Keratinocyte (primary cell): ENCODE measurements around the gene TTBK1. TPM values are rescaled to one million over a fixed set of nuclear protein-coding genes. Genes with fewer than 3 reads are reported as not detected.

ENCODE experiments used
- DNase-seq: peaks from one replicate; pipeline ENCODE4 v3.0.0-alpha.2; 2011; ENCODE audit warnings: low read depth, missing footprints, low spot score
- FAIRE-seq: peaks from 2 replicates; lab custom pipeline; 2011; peaks lifted over from hg19 to GRCh38; lab: Jason Lieb, UNC
- H2AFZ ChIP-seq: 2 replicates; pipeline ENCODE4 v1.6.0; 2012; ENCODE audit warnings: low read length, control low read depth, inconsistent platforms; ENCODE audit not compliant: control insufficient read depth
- H3K27ac ChIP-seq: 2 replicates; pipeline ENCODE4 v1.5.1; 2011; ENCODE audit warnings: low read length; ENCODE audit not compliant: control insufficient read depth, insufficient read depth
- H3K27me3 ChIP-seq: 3 replicates; pipeline ENCODE4 v1.6.0; 2011; ENCODE audit warnings: low read length; ENCODE audit not compliant: control insufficient read depth, insufficient read depth; ENCODE audit errors: extremely low read depth
- H3K36me3 ChIP-seq, 2 experiments: 2 replicates in 1 of 2; 3 replicates in 1 of 2; pipeline ENCODE4 v1.5.1; 2011; ENCODE audit warnings: low read length in 2 of 2, mild to moderate bottlenecking in 1 of 2; ENCODE audit not compliant: control insufficient read depth in 2 of 2, insufficient read depth in 2 of 2; ENCODE audit errors: extremely low read depth in 1 of 2
- H3K4me1 ChIP-seq: 3 replicates; pipeline ENCODE4 v1.5.1; 2011; ENCODE audit warnings: low read length; ENCODE audit not compliant: control insufficient read depth, insufficient read depth; ENCODE audit errors: extremely low read depth
- H3K4me2 ChIP-seq: 3 replicates; pipeline ENCODE4 v1.6.0; 2011; ENCODE audit warnings: low read depth, low read length; ENCODE audit not compliant: control insufficient read depth, insufficient read depth; ENCODE audit errors: extremely low read depth
- H3K4me3 ChIP-seq, 3 experiments: fragments of 200-600 bp in 1 of 3; sonication (generic) in 1 of 3; 2 replicates in 2 of 3; 3 replicates in 1 of 3; pipeline ENCODE4 v1.5.1; 2011 to 2016; ENCODE audit warnings: low read length in 3 of 3, mild to moderate bottlenecking in 3 of 3, control low read depth in 2 of 3, inconsistent platforms in 1 of 3, low read depth in 1 of 3, mixed read lengths in 1 of 3, mixed run types in 1 of 3, moderate library complexity in 1 of 3; ENCODE audit not compliant: control insufficient read depth in 2 of 3, insufficient read depth in 2 of 3; ENCODE audit errors: extremely low read depth in 1 of 3
- H3K79me2 ChIP-seq: 2 replicates; pipeline ENCODE4 v1.6.0; 2012; ENCODE audit warnings: low read length; ENCODE audit not compliant: control insufficient read depth, insufficient read depth
- H3K9ac ChIP-seq: 3 replicates; pipeline ENCODE4 v1.6.0; 2011; ENCODE audit warnings: low read length; ENCODE audit not compliant: control insufficient read depth, insufficient read depth; ENCODE audit errors: extremely low read depth
- H3K9me1 ChIP-seq: 3 replicates; pipeline ENCODE4 v1.6.0; 2011; ENCODE audit warnings: low read length; ENCODE audit not compliant: control insufficient read depth, insufficient read depth; ENCODE audit errors: extremely low read depth
- H3K9me3 ChIP-seq: 2 replicates; pipeline ENCODE4 v1.5.1; 2012; ENCODE audit warnings: low read depth, low read length; ENCODE audit not compliant: control insufficient read depth
- H4K20me1 ChIP-seq: 3 replicates; pipeline ENCODE4 v1.6.0; 2011; ENCODE audit warnings: low read length; ENCODE audit not compliant: control insufficient read depth, insufficient read depth; ENCODE audit errors: extremely low read depth
- EZH2 ChIP-seq: IDR thresholded peaks from one replicate; pipeline ENCODE4 v1.6.1; 2012; ENCODE audit warnings: inconsistent platforms, mild to moderate bottlenecking, low read length, moderate library complexity
- dilution Hi-C: fragments of 300-500 bp; cut with MboI; formaldehyde crosslinking; loops from one replicate; pipeline ENCODE4 v1.7.0; 2020; ENCODE audit warnings: low sequenced_read_pairs; ENCODE audit not compliant: extremely low pct_ligation_motif_present
- polyA plus RNA-seq, 5 experiments: library from polyadenylated mRNA; depleted of rRNA in 3 of 5; stranded (reverse) in 3 of 5; stranded (forward) in 1 of 5; unstranded in 1 of 5; fragments of >200 nt; gene quantifications; 1 replicate in 1 of 5; 2 replicates in 3 of 5; 3 replicates in 1 of 5; pipeline versions ENCODE4 v1.2.1 to v1.2.3, GENCODE V29; 2011 to 2012; ENCODE audit warnings: missing spikeins in 2 of 5, low read depth in 1 of 5, low replicate concordance in 1 of 5
- TF ChIP-seq, protein P1 (sequence below), 3 experiments: IDR thresholded peaks in 1 of 3; conservative IDR thresholded peaks in 1 of 3; optimal IDR thresholded peaks in 1 of 3; 2 replicates in 2 of 3; 3 replicates in 1 of 3; pipeline versions ENCODE3 to v1.5.1; 2011; ENCODE audit warnings: low read length in 3 of 3, mild to moderate bottlenecking in 3 of 3, moderate library complexity in 2 of 3, control low read depth in 1 of 3, inconsistent platforms in 1 of 3; ENCODE audit not compliant: insufficient read depth in 2 of 3; ENCODE audit errors: extremely low read depth in 1 of 3

TTBK1 gene
- polyA plus RNA-seq, 1 donor (not counting 4 experiments of a cell fraction or from before 2014, with no cell fraction given), result not detected

DNA sequence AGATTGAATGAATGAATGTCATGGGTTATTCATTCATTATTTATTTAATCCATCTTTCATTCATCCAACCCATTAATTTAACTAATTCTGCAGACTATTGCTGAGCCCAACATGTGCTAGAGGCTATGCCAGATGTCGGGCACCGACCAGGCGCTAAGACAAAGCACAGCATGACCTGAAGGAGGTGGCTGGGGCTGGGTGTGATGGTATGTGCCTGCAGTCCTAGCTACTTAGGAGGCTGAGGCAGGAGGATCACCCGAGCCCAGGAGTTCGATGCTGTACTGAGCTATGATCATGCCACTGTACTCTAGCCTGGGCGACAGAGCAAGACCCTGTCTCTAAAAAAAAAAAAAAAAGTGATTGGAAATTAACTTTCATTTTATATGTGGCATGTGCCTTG lies 49.1 kb downstream of the TTBK1 start:
- H3K9me1 ChIP-seq, result no peaks in the 10 kb centered on the region
- no peak overlapping the region for H3K4me2 ChIP-seq
- no peak overlapping the region for H3K27ac ChIP-seq
- no peak for FAIRE-seq
- H3K4me3 ChIP-seq, result no peak overlapping the region
- no peaks in the 10 kb centered on the region for H3K79me2 ChIP-seq
- H3K9ac ChIP-seq, result no peak overlapping the region
- no peak overlapping the region for H2AFZ ChIP-seq
- H3K9me3 ChIP-seq, result no peaks in the 10 kb centered on the region
- H3K36me3 ChIP-seq, result no peaks in the 10 kb centered on the region
- dilution Hi-C loops, result no loop called here
- no peak for DNase-seq
- no peaks in the 10 kb centered on the region for H3K4me1 ChIP-seq
- TF ChIP-seq, protein P1, sequence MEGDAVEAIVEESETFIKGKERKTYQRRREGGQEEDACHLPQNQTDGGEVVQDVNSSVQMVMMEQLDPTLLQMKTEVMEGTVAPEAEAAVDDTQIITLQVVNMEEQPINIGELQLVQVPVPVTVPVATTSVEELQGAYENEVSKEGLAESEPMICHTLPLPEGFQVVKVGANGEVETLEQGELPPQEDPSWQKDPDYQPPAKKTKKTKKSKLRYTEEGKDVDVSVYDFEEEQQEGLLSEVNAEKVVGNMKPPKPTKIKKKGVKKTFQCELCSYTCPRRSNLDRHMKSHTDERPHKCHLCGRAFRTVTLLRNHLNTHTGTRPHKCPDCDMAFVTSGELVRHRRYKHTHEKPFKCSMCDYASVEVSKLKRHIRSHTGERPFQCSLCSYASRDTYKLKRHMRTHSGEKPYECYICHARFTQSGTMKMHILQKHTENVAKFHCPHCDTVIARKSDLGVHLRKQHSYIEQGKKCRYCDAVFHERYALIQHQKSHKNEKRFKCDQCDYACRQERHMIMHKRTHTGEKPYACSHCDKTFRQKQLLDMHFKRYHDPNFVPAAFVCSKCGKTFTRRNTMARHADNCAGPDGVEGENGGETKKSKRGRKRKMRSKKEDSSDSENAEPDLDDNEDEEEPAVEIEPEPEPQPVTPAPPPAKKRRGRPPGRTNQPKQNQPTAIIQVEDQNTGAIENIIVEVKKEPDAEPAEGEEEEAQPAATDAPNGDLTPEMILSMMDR (optimal IDR thresholded peaks at IDR 0.05 in 1 of 3, IDR thresholded peaks at IDR 0.05 in 1 of 3, conservative IDR thresholded peaks at IDR 0.05 in 1 of 3; ENCODE audit: extremely low read depth in 1 of 3, insufficient read depth in 2 of 3, low read length in 3 of 3), result no peak
- no peak for TF ChIP-seq EZH2
- H3K27me3 ChIP-seq, result peaks cover 12% of the 10 kb centered on the region
- H4K20me1 ChIP-seq, result no peaks in the 10 kb centered on the region

DNA sequence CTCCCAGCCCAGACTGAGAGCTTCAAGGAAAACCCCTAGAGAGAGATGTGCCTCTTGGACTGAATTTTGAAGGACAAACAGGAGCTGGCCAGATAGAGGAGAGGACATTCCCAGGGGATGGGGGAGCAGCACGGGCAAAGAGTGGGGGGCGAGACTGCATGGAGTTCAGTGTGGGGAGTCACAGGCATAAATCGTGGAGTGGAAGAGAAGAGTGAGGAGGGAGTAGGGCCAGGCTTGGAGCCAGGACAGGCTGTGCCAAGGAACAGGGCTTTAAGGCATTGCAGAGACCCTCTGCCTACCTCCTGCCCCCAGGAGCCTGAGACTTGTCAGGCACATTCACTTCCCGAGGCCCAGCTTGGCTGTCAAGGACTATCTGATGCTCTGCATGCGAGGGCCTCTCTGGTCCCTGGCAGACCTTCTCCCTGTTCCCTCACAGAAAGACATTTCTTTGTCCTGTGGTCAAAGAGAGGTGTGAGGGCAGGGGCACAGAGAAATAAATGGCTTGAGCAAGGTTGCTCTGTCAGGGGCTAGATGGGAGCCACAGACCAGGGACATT lies 49.6 kb downstream of the TTBK1 start:
- H3K9ac ChIP-seq, result no peak overlapping the region
- no peaks in the 10 kb centered on the region for H3K9me1 ChIP-seq
- H3K79me2 ChIP-seq, result no peaks in the 10 kb centered on the region
- H3K4me3 ChIP-seq, result no peak overlapping the region
- no peaks in the 10 kb centered on the region for H3K4me1 ChIP-seq
- no peak overlapping the region for H3K4me2 ChIP-seq
- H3K9me3 ChIP-seq, result no peaks in the 10 kb centered on the region
- no peaks in the 10 kb centered on the region for H3K36me3 ChIP-seq
- DNase-seq (no peak), FAIRE-seq (no peak)
- no peak overlapping the region for H2AFZ ChIP-seq
- dilution Hi-C loops, result no loop called here
- TF ChIP-seq EZH2, result no peak
- TF ChIP-seq, protein P1 (optimal IDR thresholded peaks at IDR 0.05 in 1 of 3, IDR thresholded peaks at IDR 0.05 in 1 of 3, conservative IDR thresholded peaks at IDR 0.05 in 1 of 3; ENCODE audit: extremely low read depth in 1 of 3, insufficient read depth in 2 of 3, low read length in 3 of 3), result no peak
- no peak overlapping the region for H3K27ac ChIP-seq
- H4K20me1 ChIP-seq, result no peaks in the 10 kb centered on the region
- H3K27me3 ChIP-seq, result peaks cover 14% of the 10 kb centered on the region
